Endometrial microvascular endothelial cells (primary cell): Measurements from ENCODE around the gene TTC39B. TPM values are rescaled to one million over a fixed set of nuclear protein-coding genes. Genes with fewer than 3 reads are reported as not detected.
"Not testable (repeated sequence)": the region's sequence is repeated elsewhere in the genome, so short reads cannot be mapped to it uniquely, and the experiment has no call there.

Experiments used
- in situ Hi-C: cut with HindIII; loops from 2 replicates; pipeline ENCODE4 v1.10.0; 2017; ENCODE audit warnings: low sequenced_read_pairs, low pct_unique_long_range_greater_than_20kb; ENCODE audit errors: inconsistent ontology term
- total RNA-seq: library from RNA; depleted of rRNA; stranded (reverse); fragments of >200 nt; gene quantifications from one replicate; pipeline ENCODE4 v1.2.3, GENCODE V29; 2015; ENCODE audit errors: inconsistent ontology term

Gene TTC39B
- total RNA-seq: 4.4 TPM

GRCh38 chr9:15306757-15307522, at the start of gene TTC39B:
TTC39B (minus strand) TSS chr9:15307216; CDS start chr9:15307125, 91 bp downstream.
- in situ Hi-C loops: no loop called here

GRCh38 chr9:15355669-15356068, 48.7 kb upstream of the TTC39B start:
- in situ Hi-C loops: no loop called here

- in situ Hi-C loops: no loop called here
These were observed 47.7 kb upstream of the TTC39B start for GRCh38 chr9:15354713-15355112.

- in situ Hi-C loops: no loop called here
These were observed 46.9 kb upstream of the TTC39B start for GRCh38 chr9:15353892-15354291.

GRCh38 chr9:15352306-15352705, 45.3 kb upstream of the TTC39B start:
- in situ Hi-C loops: no loop called here

GRCh38 chr9:15349892-15350761, 43.1 kb upstream of the TTC39B start:
- in situ Hi-C loops: no loop called here

GRCh38 chr9:15346837-15347236, 39.8 kb upstream of the TTC39B start:
- in situ Hi-C loops: no loop called here

GRCh38 chr9:15344191-15344590, 37.2 kb upstream of the TTC39B start:
- in situ Hi-C loops: no loop called here

- in situ Hi-C loops: no loop called here
These were observed 26.4 kb upstream of the TTC39B start for GRCh38 chr9:15333376-15333881.

- in situ Hi-C loops: no loop called here
These were observed 25.9 kb upstream of the TTC39B start for GRCh38 chr9:15332939-15333338.

GRCh38 chr9:15329539-15330109, 22.6 kb upstream of the TTC39B start:
- in situ Hi-C loops: no loop called here

GRCh38 chr9:15328946-15329345, 21.9 kb upstream of the TTC39B start:
- in situ Hi-C loops: no loop called here

GRCh38 chr9:15322695-15323094, 15.7 kb upstream of the TTC39B start:
- in situ Hi-C loops: not testable (repeated sequence)

- in situ Hi-C loops: not testable (repeated sequence)
These were observed 12.6 kb upstream of the TTC39B start for GRCh38 chr9:15319661-15320060.

GRCh38 chr9:15317836-15318235, 10.8 kb upstream of the TTC39B start:
- in situ Hi-C loops: no loop called here

GRCh38 chr9:15311607-15312006, 4.6 kb upstream of the TTC39B start:
- in situ Hi-C loops: no loop called here

GRCh38 chr9:15310107-15310850, 3.3 kb upstream of the TTC39B start:
- in situ Hi-C loops: no loop called here

- in situ Hi-C loops: no loop called here
These were observed 1.5 kb upstream of the TTC39B start for GRCh38 chr9:15308511-15308910.

GRCh38 chr9:15307523-15307841, 466 bp upstream of the TTC39B start:
- in situ Hi-C loops: no loop called here
